ENCODE results near the gene TAF4B.

Gene TAF4B

DNA sequence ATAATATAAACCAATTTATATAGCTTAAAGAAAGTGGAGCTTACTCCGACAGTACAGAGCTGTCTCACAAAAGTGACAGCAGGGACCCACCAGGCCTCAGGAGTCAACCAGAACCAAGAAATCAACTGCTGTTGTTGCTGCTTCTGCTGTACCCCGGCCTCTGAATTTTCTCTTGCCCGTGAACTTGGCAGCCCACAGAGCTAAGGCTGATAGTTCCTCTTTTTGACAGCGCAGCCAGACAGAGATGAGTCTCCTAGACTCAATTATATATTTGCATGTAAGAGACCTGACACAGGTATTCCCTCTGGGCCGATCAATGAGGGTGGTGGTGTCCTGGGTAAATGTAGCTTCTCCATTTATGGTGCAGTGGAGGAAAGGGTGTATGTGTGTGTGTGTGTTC is 212.7 kb downstream of the TAF4B start:
- TF ChIP-seq, protein P1, sequence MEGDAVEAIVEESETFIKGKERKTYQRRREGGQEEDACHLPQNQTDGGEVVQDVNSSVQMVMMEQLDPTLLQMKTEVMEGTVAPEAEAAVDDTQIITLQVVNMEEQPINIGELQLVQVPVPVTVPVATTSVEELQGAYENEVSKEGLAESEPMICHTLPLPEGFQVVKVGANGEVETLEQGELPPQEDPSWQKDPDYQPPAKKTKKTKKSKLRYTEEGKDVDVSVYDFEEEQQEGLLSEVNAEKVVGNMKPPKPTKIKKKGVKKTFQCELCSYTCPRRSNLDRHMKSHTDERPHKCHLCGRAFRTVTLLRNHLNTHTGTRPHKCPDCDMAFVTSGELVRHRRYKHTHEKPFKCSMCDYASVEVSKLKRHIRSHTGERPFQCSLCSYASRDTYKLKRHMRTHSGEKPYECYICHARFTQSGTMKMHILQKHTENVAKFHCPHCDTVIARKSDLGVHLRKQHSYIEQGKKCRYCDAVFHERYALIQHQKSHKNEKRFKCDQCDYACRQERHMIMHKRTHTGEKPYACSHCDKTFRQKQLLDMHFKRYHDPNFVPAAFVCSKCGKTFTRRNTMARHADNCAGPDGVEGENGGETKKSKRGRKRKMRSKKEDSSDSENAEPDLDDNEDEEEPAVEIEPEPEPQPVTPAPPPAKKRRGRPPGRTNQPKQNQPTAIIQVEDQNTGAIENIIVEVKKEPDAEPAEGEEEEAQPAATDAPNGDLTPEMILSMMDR (IDR thresholded peaks at IDR 0.05; ENCODE audit: insufficient read depth, missing control alignments), result no peak
- DNase-seq (ENCODE audit: insufficient read length, low spot score) (no peak), FAIRE-seq (no peak)

DNA sequence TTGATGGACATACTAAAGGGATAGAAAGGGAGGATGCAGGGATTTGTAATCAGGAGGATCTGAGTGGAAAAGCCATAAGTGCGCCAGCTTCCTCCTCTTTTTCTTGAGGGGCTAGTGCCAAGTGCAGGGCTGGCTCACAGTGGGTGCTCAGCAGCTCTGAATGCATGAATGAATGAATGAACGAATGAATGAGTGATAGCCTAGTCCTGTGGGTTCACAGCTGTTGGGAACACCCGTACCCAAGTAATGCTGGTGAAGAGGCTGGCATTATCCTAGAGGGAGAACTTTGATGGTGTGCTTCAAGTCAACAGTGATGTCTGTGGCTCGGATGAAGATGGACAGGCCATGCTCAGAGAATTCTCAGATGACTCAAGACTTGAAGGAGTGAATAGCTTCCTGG is 213.3 kb downstream of the TAF4B start:
- TF ChIP-seq, protein P1 (IDR thresholded peaks at IDR 0.05; ENCODE audit: insufficient read depth, missing control alignments), result no peak
- FAIRE-seq (no peak), DNase-seq (ENCODE audit: insufficient read length, low spot score) (no peak)

DNA sequence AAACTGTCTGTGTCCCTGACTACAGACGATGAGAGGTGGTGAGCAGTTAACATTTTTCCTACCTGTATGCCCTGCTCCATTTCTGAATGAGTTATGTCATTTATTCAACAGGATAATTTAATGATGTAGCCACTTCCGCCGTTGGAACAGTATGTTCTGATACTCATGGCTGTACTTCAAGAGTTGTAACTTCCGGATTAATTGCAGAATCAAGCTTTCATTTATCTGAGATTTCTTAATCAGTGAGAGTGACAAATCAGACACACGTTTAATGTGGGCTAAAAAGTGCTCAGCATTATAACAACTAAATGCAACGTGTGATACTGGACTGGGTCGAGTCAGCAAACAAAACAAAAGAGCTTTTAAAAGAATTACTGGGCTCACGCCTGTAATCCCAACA is 214.4 kb downstream of the TAF4B start:
- TF ChIP-seq, protein P1 (IDR thresholded peaks at IDR 0.05; ENCODE audit: insufficient read depth, missing control alignments), result no peak
- FAIRE-seq (no peak), DNase-seq (ENCODE audit: insufficient read length, low spot score) (no peak)

Measured in D721Med (cell line).